ENCODE data around the gene PLEKHG1.

Gene PLEKHG1

DNA sequence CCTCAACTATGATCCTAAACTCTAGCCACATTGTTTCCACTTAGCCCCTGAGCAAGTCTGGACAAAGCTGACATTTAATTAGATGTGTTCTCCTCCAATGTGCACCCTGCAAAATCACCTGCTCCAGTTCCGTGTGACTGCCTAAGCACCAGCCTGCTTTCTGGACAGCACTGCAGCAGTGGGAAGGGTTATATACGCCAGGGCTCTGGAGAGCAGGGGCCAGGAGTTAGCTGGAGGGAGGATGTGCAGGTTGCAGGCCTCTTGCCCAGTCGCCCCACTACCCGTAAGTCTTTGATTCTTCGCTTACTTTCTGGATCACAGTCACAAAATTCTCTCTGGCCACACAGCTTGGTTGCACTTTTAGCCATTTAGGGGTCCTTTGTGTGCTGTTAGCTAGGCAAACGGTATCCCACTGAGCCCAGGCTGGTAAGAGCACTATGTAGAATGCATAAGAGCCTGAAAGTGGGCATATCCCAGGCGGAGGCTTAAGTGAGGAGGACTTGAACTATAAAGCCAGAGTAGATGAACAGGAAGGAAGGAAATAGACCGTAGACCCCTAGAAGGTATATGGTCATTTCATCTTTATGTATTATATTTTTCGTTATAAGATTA lies 10.7 kb upstream of the PLEKHG1 start:
- in situ Hi-C loops (cut with MboI; ENCODE audit: low sequenced_read_pairs), result no loop called here

GRCh38 chr6:150589852-150590251 lies 9.8 kb upstream of the PLEKHG1 start:
- in situ Hi-C loops (cut with MboI; ENCODE audit: low sequenced_read_pairs), result no loop called here

DNA sequence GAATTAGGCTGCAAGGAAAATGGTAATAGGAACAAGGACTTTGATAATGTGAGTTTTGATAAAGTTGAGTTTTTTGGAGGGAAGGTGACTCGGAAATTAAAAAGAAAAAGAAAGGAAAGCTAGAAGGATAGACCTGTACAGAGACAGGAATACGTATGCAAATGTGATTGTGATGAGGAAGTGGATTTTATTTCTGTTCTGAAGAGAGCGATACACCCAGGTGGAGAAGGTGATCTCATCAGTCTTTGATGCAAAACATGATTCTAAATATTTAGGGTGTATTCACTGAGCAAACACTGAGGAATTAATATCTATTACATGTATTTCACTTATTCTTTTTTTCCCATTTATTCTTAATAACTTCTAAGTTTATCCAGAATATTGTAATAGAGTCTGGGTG lies 9.2 kb upstream of the PLEKHG1 start:
- in situ Hi-C loops (cut with MboI; ENCODE audit: low sequenced_read_pairs), result no loop called here

- in situ Hi-C loops (cut with MboI; ENCODE audit: low sequenced_read_pairs), result no loop called here
Measured at GRCh38 chr6:150592377-150592995, 7.2 kb upstream of the PLEKHG1 start.

DNA sequence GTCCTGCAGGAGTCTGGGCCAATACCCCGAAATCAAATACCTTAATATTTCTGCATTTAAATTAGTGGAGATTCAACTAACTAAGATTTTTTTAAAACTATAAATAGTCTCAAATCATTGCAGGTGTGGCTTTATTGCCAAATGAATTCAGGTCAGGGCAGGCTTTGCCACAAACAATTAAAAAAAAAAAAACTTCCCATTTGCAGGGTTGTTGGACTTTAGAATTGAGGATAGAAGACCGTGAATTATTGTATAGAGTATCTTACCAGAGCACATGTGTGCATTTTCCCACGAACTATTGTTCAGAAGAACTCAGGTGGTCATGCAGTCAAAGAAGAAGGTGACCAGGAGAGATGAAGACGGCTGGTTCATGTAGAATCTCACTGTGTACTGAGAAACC lies 6.6 kb upstream of the PLEKHG1 start:
- in situ Hi-C loops (cut with MboI; ENCODE audit: low sequenced_read_pairs), result no loop called here

DNA sequence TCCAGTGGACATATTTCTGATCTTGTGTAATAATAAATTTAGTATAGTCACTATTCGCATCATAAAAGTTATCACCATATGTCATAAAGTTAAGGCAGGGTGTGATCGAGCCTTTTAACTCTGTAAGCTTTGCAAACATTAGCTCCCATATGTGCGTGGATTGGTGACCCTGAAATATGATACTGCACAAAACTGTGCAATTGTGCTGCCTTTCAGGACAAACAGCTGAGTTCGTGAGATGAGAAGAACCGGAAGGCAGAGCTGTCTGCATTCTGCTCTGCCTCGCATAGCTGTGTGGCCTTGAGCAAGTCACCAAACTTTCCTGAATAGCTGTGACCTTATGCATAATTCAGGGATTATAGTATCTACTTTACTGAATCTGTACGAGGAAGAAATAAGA lies 3.2 kb upstream of the PLEKHG1 start:
- in situ Hi-C loops (cut with MboI; ENCODE audit: low sequenced_read_pairs), result no loop called here

DNA sequence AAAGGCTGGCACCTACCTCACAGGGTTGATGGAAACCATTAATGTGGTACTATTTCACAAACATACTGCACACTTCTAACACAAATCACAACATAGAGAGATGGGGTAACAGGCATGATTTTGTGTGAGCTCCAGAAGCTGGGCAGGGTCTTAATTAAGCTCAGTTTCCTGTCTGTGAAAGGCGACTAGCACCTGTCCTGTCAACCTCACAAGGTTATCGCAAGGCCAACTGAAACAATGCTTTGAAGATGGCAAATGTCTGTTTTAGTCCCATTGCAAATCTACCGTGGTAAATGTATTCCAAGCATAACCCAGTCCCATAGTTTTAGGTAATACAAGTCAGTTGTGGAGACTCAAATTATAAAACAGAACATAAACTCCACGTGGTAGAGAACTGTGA lies 1.3 kb upstream of the PLEKHG1 start:
- in situ Hi-C loops (cut with MboI; ENCODE audit: low sequenced_read_pairs), result no loop called here

- in situ Hi-C loops (cut with MboI; ENCODE audit: low sequenced_read_pairs), result no loop called here
Measured at GRCh38 chr6:150598858-150599198, 857 bp upstream of the PLEKHG1 start.

DNA sequence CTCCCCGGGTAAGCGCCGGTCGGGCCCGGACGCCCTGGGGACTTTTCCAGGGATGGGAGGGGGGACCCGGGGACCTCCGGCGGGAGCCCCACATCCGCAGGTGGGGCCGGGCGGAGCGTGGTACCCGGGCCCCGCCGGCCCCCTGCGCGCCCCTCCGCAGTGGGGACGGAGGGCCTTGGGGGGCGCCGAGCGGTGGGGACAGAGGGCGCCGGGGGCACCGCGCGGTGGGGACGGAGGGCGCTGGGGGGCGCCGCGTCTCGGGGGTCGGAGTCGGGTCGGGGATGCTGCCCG lies 270 bp downstream of the PLEKHG1 start:
- in situ Hi-C loops (cut with MboI; ENCODE audit: low sequenced_read_pairs), result no loop called here

- in situ Hi-C loops (cut with MboI; ENCODE audit: low sequenced_read_pairs), result no loop called here
Measured at GRCh38 chr6:150600301-150601017, 774 bp downstream of the PLEKHG1 start.

DNA sequence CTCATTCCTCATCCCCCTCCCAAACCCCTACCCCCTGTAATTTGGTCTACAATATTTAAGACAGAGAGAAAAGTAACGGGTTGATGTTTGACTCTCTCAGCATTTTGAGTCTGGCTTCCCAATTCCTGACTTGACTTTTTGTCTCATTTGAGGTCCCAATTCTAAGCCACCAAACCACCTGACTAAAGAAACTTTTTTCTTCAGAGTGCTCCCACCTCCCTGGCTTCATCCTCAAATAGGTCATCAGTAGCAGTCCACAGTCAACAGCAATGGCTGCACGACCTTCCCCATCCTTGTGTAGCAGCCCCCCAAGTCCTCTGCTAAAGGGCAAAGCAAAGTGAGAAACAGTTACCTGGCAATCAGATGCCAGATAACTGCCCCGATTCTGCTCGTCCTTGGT lies 1.8 kb downstream of the PLEKHG1 start:
- in situ Hi-C loops (cut with MboI; ENCODE audit: low sequenced_read_pairs), result no loop called here

DNA sequence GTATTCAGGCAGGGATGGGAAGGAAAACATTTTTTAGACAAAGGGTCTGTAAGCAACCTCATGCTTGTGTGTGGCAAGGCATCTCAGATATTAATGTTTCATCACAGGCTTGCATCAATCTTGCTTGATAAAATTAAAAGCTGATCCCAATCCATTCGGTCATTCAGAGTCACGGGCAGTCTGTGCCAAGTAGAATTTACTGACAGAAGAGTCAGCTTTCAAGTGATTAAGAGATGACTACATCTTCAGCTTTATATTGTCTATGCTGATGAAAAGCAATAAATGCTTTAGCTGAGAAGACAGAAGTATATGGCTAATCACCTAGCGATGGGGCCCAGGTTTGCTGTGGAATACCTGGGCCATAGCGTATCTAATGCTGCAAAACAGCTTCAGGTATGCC lies 3.5 kb downstream of the PLEKHG1 start:
- in situ Hi-C loops (cut with MboI; ENCODE audit: low sequenced_read_pairs), result no loop called here

GRCh38 chr6:150604467-150604866 lies 4.8 kb downstream of the PLEKHG1 start:
- in situ Hi-C loops (cut with MboI; ENCODE audit: low sequenced_read_pairs), result no loop called here

DNA sequence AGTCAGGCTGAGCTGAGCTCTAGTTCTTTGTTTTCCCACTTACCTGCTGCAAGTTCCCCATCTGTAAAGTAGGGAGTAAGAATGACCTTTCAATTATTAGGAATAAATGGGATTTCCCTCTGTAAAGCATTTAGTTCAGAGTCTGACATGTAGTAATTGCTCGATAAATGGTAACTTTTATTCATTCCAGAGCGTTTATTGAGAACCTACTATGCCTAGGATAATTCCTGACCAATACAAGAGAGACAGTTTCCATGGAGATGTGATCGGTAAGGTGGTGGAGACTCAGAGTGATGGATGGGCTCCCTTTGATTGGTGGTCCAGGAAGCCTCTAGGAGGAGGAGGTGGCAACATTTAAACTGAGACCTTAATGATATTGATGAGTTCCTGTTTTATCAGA lies 5.6 kb downstream of the PLEKHG1 start:
- in situ Hi-C loops (cut with MboI; ENCODE audit: low sequenced_read_pairs), result no loop called here

GRCh38 chr6:150606168-150606591 lies 6.5 kb downstream of the PLEKHG1 start:
- in situ Hi-C loops (cut with MboI; ENCODE audit: low sequenced_read_pairs), result no loop called here

- in situ Hi-C loops (cut with MboI; ENCODE audit: low sequenced_read_pairs), result no loop called here
Measured at GRCh38 chr6:150606647-150607328, 7.1 kb downstream of the PLEKHG1 start.

DNA sequence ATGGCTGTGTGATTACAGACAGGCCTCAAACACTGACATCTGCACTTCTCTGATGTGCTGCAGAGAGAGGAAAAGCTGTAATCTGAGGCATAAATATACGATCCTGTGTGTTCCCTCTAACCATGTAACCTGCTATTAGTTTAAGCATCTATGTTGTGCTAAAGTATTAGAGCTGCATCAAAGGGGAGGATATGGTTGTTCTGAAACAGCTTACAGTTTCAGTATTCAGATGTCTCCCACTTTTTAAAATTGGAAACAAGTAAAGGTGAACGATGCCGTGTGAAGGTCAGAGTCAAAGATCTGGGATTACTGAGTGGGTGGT lies 7.6 kb downstream of the PLEKHG1 start:
- in situ Hi-C loops (cut with MboI; ENCODE audit: low sequenced_read_pairs), result no loop called here

DNA sequence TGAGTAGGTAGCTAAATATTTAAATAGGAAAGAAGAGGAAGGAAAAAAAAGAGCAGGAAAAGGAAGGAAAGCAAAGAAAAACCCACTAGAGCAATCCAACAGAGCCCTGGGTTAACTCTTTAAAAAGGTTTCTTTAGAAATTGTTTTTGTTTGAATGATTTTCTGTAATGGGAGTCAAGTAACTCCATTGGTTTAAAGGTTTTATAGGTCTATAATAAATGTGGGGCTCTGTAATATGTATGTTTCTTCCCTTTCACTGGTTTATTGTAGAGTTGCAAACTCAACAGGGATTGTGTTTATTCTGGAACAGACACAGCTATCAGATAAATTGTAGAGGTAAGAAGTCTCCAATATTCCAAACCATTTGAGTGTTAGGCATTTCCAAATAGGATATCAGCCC lies 10.9 kb downstream of the PLEKHG1 start:
- in situ Hi-C loops (cut with MboI; ENCODE audit: low sequenced_read_pairs), result no loop called here

DNA sequence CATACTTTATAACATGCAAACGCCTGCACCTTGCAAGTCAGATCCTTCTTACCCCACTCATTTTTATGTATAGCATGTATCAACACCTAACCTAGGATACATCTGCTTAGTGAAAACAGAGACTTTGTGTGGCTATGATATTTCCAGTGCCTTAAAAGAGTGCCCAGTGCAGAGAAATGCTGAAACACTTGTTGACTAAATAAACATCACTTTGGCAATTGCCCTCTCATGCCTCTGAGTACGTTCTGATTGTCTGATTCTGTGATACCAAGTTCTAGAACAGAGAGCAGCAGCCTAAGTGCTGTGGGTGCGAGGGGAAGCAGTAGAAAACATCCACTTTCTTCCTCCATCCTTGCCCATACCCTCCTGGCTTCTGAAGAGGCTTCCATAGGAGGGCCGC lies 13.6 kb downstream of the PLEKHG1 start:
- in situ Hi-C loops (cut with MboI; ENCODE audit: low sequenced_read_pairs), result no loop called here

- in situ Hi-C loops (cut with MboI; ENCODE audit: low sequenced_read_pairs), result no loop called here
Measured at GRCh38 chr6:150615967-150616366, 16.3 kb downstream of the PLEKHG1 start.

DNA sequence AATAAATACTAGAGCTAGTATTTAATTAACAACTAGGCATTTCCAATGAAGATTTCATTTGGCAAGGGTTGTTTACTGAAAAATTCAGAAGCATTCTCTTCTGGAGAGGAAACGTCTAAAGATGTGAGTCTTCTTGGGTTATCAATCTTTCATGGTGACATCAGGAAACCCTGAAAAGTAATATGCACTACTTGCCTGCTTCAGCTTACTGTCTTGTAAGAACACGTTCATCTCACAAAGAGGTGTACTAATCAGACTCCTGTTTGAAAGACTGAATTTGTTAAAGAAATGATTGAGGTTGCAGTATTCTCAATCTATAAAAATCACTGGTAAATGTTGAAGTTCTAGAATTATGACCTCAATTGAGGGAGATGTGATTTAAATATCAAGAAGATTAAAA lies 16.9 kb downstream of the PLEKHG1 start:
- in situ Hi-C loops (cut with MboI; ENCODE audit: low sequenced_read_pairs), result no loop called here

DNA sequence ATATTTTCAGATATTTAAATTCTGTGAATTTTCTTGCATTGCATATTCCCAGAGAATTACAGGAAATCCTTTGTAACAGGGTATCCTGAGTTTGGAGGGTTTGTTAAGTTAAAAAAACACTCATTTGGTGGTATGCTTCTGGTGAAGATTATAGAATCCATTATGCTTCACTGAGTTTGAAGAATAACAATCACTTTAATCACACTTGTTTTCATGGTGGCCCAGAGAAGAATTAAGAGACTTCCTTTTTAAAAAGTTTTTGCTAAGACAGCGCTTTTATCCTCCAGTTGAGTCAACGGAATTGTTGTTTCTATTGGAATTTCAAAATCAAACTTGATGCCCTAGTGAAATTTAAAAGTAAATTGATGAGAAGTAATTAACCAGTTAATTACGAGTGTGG lies 17.4 kb downstream of the PLEKHG1 start:
- in situ Hi-C loops (cut with MboI; ENCODE audit: low sequenced_read_pairs), result no loop called here
